GM11168 (cell line): Measurements from ENCODE around the gene SLC9A5.

Experiments used
- in situ Hi-C: fragments of 300-500 bp; cut with MboI; formaldehyde crosslinking; loops from one replicate; pipeline ENCODE4 v1.12.0; 2022; ENCODE audit warnings: low sequenced_read_pairs; ENCODE audit not compliant: unreplicated experiment

SLC9A5 gene

GRCh38 chr16:67248401-67249177, at the start of gene SLC9A5:
Gene SLC9A5, plus strand, starts transcription at chr16:67248979. Its CDS starts 36 bp downstream, at chr16:67249015.
- in situ Hi-C loops = no loop called here

- in situ Hi-C loops = no loop called here
Observed at GRCh38 chr16:67199011-67199807, 49.6 kb upstream of the SLC9A5 start, which contains the start of gene ELMO3. Gene ELMO3, plus strand, starts transcription at chr16:67199131. Its CDS starts 196 bp downstream, at chr16:67199327.

- in situ Hi-C loops = no loop called here
Observed at GRCh38 chr16:67199808-67200198, 49.0 kb upstream of the SLC9A5 start.

GRCh38 chr16:67200491-67200890, 48.3 kb upstream of the SLC9A5 start:
- in situ Hi-C loops = no loop called here

GRCh38 chr16:67201411-67202345, 47.1 kb upstream of the SLC9A5 start:
- in situ Hi-C loops = no loop called here

- in situ Hi-C loops = no loop called here
Observed at GRCh38 chr16:67202426-67202825, 46.4 kb upstream of the SLC9A5 start.

GRCh38 chr16:67202956-67203493, 45.8 kb upstream of the SLC9A5 start:
- in situ Hi-C loops = no loop called here

- in situ Hi-C loops = no loop called here
Observed at GRCh38 chr16:67204076-67204475, 44.7 kb upstream of the SLC9A5 start.

GRCh38 chr16:67206129-67206837, 42.5 kb upstream of the SLC9A5 start:
- in situ Hi-C loops = no loop called here

GRCh38 chr16:67206838-67207248, 41.9 kb upstream of the SLC9A5 start:
- in situ Hi-C loops = no loop called here

GRCh38 chr16:67207249-67208091, 41.3 kb upstream of the SLC9A5 start:
- in situ Hi-C loops = no loop called here

GRCh38 chr16:67208154-67208896, 40.5 kb upstream of the SLC9A5 start:
- in situ Hi-C loops = no loop called here

GRCh38 chr16:67209565-67209964, 39.2 kb upstream of the SLC9A5 start:
- in situ Hi-C loops = no loop called here

- in situ Hi-C loops = no loop called here
Observed at GRCh38 chr16:67210069-67210937, 38.5 kb upstream of the SLC9A5 start.

GRCh38 chr16:67211674-67212073, 37.1 kb upstream of the SLC9A5 start:
- in situ Hi-C loops = no loop called here

- in situ Hi-C loops = no loop called here
Observed at GRCh38 chr16:67212766-67213165, 36.0 kb upstream of the SLC9A5 start.
